A673 (cell line): Measurements from ENCODE around the gene SPECC1L. TPM values are rescaled to one million over a fixed set of nuclear protein-coding genes. Genes with fewer than 3 reads are reported as not detected.
"Not testable (repeated sequence)": the region's sequence is repeated elsewhere in the genome, so short reads cannot be mapped to it uniquely, and the experiment has no call there.

Experiments
- BruUV-seq: library from RNA; stranded (reverse); fragments of 400-500 nt; replicated peaks from 2 replicates; lab custom pipeline; 2021; lab: Mats Ljungman, UMichigan
- CTCF ChIA-PET: fragments of 300-600 bp; sonication (Branson Sonifier 250); formaldehyde crosslinking; loops from one replicate; lab custom pipeline; 2022; ENCODE audit warnings: antibody characterized with exemption; lab: Charles Lee
- POLR2A ChIA-PET: fragments of 300-600 bp; sonication (Branson Sonifier 250); formaldehyde crosslinking; loops from one replicate; lab custom pipeline; 2022; ENCODE audit warnings: antibody characterized with exemption; ENCODE audit not compliant: low non-redundant PET; lab: Charles Lee
- DNase-seq: peaks from one replicate; pipeline ENCODE4 v3.0.0-alpha.2; 2015; ENCODE audit warnings: low spot score
- H3K27ac ChIP-seq: fragments of 200-600 bp; sonication (generic); 2 replicates; pipeline ENCODE4 v1.5.1; 2016; ENCODE audit warnings: mixed run types, low read depth, mild to moderate bottlenecking, mixed read lengths, antibody characterized with exemption, low read length; ENCODE audit not compliant: poor library complexity, severe bottlenecking
- H3K27me3 ChIP-seq: fragments of 200-600 bp; sonication (generic); replicated peaks from 2 replicates; pipeline ENCODE4 v1.6.1; 2017; ENCODE audit warnings: mixed run types, low read depth, mild to moderate bottlenecking, mixed read lengths, antibody characterized with exemption, low read length; ENCODE audit not compliant: insufficient read depth, poor library complexity
- H3K36me3 ChIP-seq: fragments of 200-600 bp; sonication (generic); 2 replicates; pipeline ENCODE4 v1.6.1; 2016; ENCODE audit warnings: mixed run types, mild to moderate bottlenecking, mixed read lengths, antibody characterized with exemption, low read length; ENCODE audit not compliant: insufficient read depth, poor library complexity, severe bottlenecking
- H3K4me1 ChIP-seq: fragments of 200-600 bp; sonication (generic); 2 replicates; pipeline ENCODE4 v1.6.1; 2017; ENCODE audit warnings: mixed run types, mild to moderate bottlenecking, mixed read lengths, antibody characterized with exemption, low read length; ENCODE audit not compliant: insufficient read depth, poor library complexity, severe bottlenecking
- H3K4me3 ChIP-seq: fragments of 200-600 bp; sonication (generic); 2 replicates; pipeline ENCODE4 v1.5.1; 2016; ENCODE audit warnings: low read depth, mixed run types, mild to moderate bottlenecking, mixed read lengths, low read length; ENCODE audit not compliant: poor library complexity, severe bottlenecking
- H3K9me3 ChIP-seq: fragments of 200-600 bp; sonication (generic); 2 replicates; pipeline ENCODE4 v1.6.1; 2016; ENCODE audit warnings: mixed run types, low read depth, mild to moderate bottlenecking, mixed read lengths, antibody characterized with exemption, low read length; ENCODE audit not compliant: poor library complexity, severe bottlenecking
- CTCF ChIP-seq: fragments of 300-800, 200-600 bp; sonication (generic); conservative IDR thresholded peaks from 2 replicates; pipeline ENCODE4 v1.5.1; 2017; ENCODE audit warnings: low read depth, mild to moderate bottlenecking, antibody characterized with exemption, low read length, moderate library complexity, mixed read lengths
- EZH2 ChIP-seq: fragments of 200-600 bp; sonication (generic); IDR thresholded peaks from 2 replicates; pipeline ENCODE4 v1.6.1; 2017; ENCODE audit warnings: borderline replicate concordance, low read depth, mild to moderate bottlenecking, mixed read lengths, antibody characterized with exemption, low read length; ENCODE audit not compliant: poor library complexity, severe bottlenecking
- intact Hi-C: fragments of 100-400 bp; cut with micrococcal nuclease; formaldehyde crosslinking; loops from one replicate; pipeline ENCODE4 v1.10.0; 2022; ENCODE audit not compliant: unreplicated experiment
- total RNA-seq: library from RNA; stranded (reverse); gene quantifications from 2 replicates; pipeline ENCODE4 v1.2.3, GENCODE V29; 2021

Gene SPECC1L
- total RNA-seq, 1 experiment from 2014 or later, result 56.7 TPM

- TF ChIP-seq CTCF, result peak; percentile 38; the same call in 1 of the 2 replicates
- H3K36me3 ChIP-seq, DNase-seq, H3K9me3 ChIP-seq, H3K4me1 ChIP-seq, intact Hi-C loops, H3K27ac ChIP-seq, H3K4me3 ChIP-seq, BruUV-seq, H3K27me3 ChIP-seq, CTCF ChIA-PET: not testable (repeated sequence)
- POLR2A ChIA-PET, result interaction anchor here (0.6 kb wide), 1 partner anchor 1616 kb away, joined by 4 read pairs; no protein-coding TSS in a partner anchor
Observed at GRCh38 chr22:24274696-24275405, 4.2 kb downstream of the SPECC1L start.

- DNase-seq, H3K36me3 ChIP-seq, POLR2A ChIA-PET, H3K9me3 ChIP-seq, BruUV-seq, H3K27ac ChIP-seq, H3K4me3 ChIP-seq, H3K4me1 ChIP-seq, intact Hi-C loops, CTCF ChIA-PET, H3K27me3 ChIP-seq: not testable (repeated sequence)
Observed at GRCh38 chr22:24280363-24280762, 9.7 kb downstream of the SPECC1L start.

- TF ChIP-seq EZH2, result no peak
- TF ChIP-seq CTCF, result no peak
- CTCF ChIA-PET, result no interaction called here
- H3K9me3 ChIP-seq, result no peaks in the 10 kb centered on the region
Observed at GRCh38 chr22:24282401-24282800, 11.8 kb downstream of the SPECC1L start.

GRCh38 chr22:24284747-24285203, 14.1 kb downstream of the SPECC1L start:
- no peak for DNase-seq
- intact Hi-C loops, result no loop called here
- CTCF ChIA-PET, result no interaction called here
- POLR2A ChIA-PET, result no interaction called here
- H3K4me3 ChIP-seq, result no peak overlapping the region
- no TSS peak for BruUV-seq
- H3K27ac ChIP-seq, result no peak overlapping the region
- no peak for TF ChIP-seq EZH2
- no peak for TF ChIP-seq CTCF
- H3K27me3 ChIP-seq, result no peaks in the 10 kb centered on the region
- no peaks in the 10 kb centered on the region for H3K9me3 ChIP-seq
- peaks cover 20% of the 10 kb centered on the region for H3K4me1 ChIP-seq
- no peaks in the 10 kb centered on the region for H3K36me3 ChIP-seq

More at GRCh38 chr22:24282401-24282800, 11.8 kb downstream of the SPECC1L start:
- Histone ChIP-seq H3K4me1 (peaks cover 5% of the 10 kb centered on the region), H3K27me3 (no peaks in the 10 kb centered on the region), H3K27ac (no peak overlapping the region), H3K4me3 (no peak overlapping the region), H3K36me3 (no peaks in the 10 kb centered on the region)
- POLR2A ChIA-PET, result no interaction called here
- no TSS peak for BruUV-seq
- intact Hi-C loops, result no loop called here
- DNase-seq, result no peak
